ENCODE measurements around the gene OR11A1.

- TF ChIP-seq TAF1 (conservative IDR thresholded peaks at IDR 0.05) (no peak), CTCF (IDR thresholded peaks at IDR 0.05; ENCODE audit: low read depth, low read length, missing input control) (no peak), MAX (IDR thresholded peaks at IDR 0.05) (no peak), SP1 (IDR thresholded peaks at IDR 0.05) (no peak), YY1 (IDR thresholded peaks at IDR 0.05) (no peak), ATF3 (IDR thresholded peaks at IDR 0.05) (no peak), GABPA (IDR thresholded peaks at IDR 0.05 in 1 of 2, conservative IDR thresholded peaks at IDR 0.05 in 1 of 2) (no peak), HNF4A (conservative IDR thresholded peaks at IDR 0.05) (no peak), EGR1 (IDR thresholded peaks at IDR 0.05; ENCODE audit: low read depth in 2 of 2) (no peak), REST (IDR thresholded peaks at IDR 0.05) (no peak), RXRA (IDR thresholded peaks at IDR 0.05) (no peak)
Observed at GRCh38 chr6:29477923-29478450, 21.1 kb upstream of the OR11A1 start.

Measured in liver (tissue), 3 donors.